Ovary (tissue), 9 donors: ENCODE data around the gene U2SURP. TPM values are rescaled to one million over a fixed set of nuclear protein-coding genes. Genes with fewer than 3 reads are reported as not detected.

Experiments
- DNase-seq, 5 donors: peaks; one replicate each; pipeline ENCODE4 v3.0.0-alpha.2; 2019 to 2020
- H3K27ac ChIP-seq, 2 donors: fragments of 200-600 bp; one replicate each; pipeline versions ENCODE4 v1.5.1 to v1.8.0; 2019 to 2022
- H3K27me3 ChIP-seq: fragments of 200-600 bp; one replicate; pipeline ENCODE4 v1.8.0; 2022
- H3K36me3 ChIP-seq: fragments of 200-600 bp; sonication (generic); one replicate; pipeline ENCODE4 v1.5.1; 2019
- H3K4me1 ChIP-seq: one replicate; pipeline ENCODE4 v1.8.1; 2013; ENCODE audit warnings: mild to moderate bottlenecking, moderate library complexity; ENCODE audit not compliant: insufficient read depth
- H3K4me3 ChIP-seq: fragments of 200-600 bp; sonication (generic); one replicate; pipeline ENCODE4 v1.5.1; 2017
- H3K9me3 ChIP-seq, 2 donors: fragments of 200-600 bp in 1 of 2; sonication (generic) in 1 of 2; one replicate each; pipeline versions ENCODE4 v1.5.1 to v1.8.1; 2013 to 2019; ENCODE audit warnings: mild to moderate bottlenecking in 1 of 2, moderate library complexity in 1 of 2
- EP300 ChIP-seq: sonication (generic); formaldehyde crosslinking; IDR thresholded peaks from one replicate; pipeline ENCODE4 v1.6.1; 2017; ENCODE audit warnings: antibody characterized with exemption
- POLR2A ChIP-seq: fragments of 450-650 bp; IDR thresholded peaks from one replicate; pipeline ENCODE4 v1.6.1; 2017; ENCODE audit warnings: antibody characterized with exemption, mild to moderate bottlenecking, moderate library complexity
- WGBS, 3 donors: extraction: QIAGEN DNeasy Blood & Tissue Kit in 1 of 3; methylation state at CpG; one replicate each; pipeline versions ENCODE4 v1.1.5 to v1.1.7; 2013 to 2017; 5-methylcytosine and 5-hydroxymethylcytosine counted together
- intact Hi-C, 4 donors: fragments of 100-400 bp; cut with DNase I; formaldehyde crosslinking; loops; one replicate each; pipeline versions ENCODE4 v1.11.0 to v1.15.1; 2022 to 2023
- polyA plus RNA-seq, 2 donors: library from polyadenylated mRNA; stranded (reverse); fragments of 200-250 nt in 1 of 2; fragments of 350-450 nt in 1 of 2; fragmentation: Illumina TruSeq in 1 of 2; extraction: RNeasy Lipid Tissue Mini Kit (QIAGEN cat#74804) in 1 of 2; gene quantifications; one replicate each; pipeline ENCODE4 v1.2.3, GENCODE V29; 2013 to 2014
- total RNA-seq, 7 donors: library from RNA; depleted of rRNA in 2 of 7; stranded (reverse); fragments of >200 nt in 2 of 7; fragmentation: NEBNext Ultra II Directional in 3 of 7; extraction: Animal tissue kit (Norgen Biotek cat#: 25700) in 3 of 7; gene quantifications; one replicate each; pipeline versions ENCODE4 v1.1.0 to v1.2.4, GENCODE V29; 2016 to 2023
- TF ChIP-seq, protein P1 (sequence below), 3 donors: fragments of 450-650 bp in 2 of 3; fragments of 200-600 bp in 1 of 3; IDR thresholded peaks; one replicate each; pipeline versions ENCODE4 v1.5.1 to v1.8.0; 2016 to 2022; ENCODE audit warnings: antibody characterized with exemption in 3 of 3, mild to moderate bottlenecking in 1 of 3
- donor health status: DM: no; HTN: no; CAD: no; lungs with moderate emphysema.
- donor health status: DM: no; HTN: no; CAD: no.
- donor health status: Bipolar disorder and iron deficiency.
- donor health status: DM: yes; HTN: yes; CAD: no.
- donor health status: DM: no; HTN: no; CAD: no.
- donor health status: DM: yes; HTN: yes; CAD: no.

Gene U2SURP
- total and polyA plus RNA-seq, 9 donors: 32.3 to 117 (median 92.5) TPM

DNA sequence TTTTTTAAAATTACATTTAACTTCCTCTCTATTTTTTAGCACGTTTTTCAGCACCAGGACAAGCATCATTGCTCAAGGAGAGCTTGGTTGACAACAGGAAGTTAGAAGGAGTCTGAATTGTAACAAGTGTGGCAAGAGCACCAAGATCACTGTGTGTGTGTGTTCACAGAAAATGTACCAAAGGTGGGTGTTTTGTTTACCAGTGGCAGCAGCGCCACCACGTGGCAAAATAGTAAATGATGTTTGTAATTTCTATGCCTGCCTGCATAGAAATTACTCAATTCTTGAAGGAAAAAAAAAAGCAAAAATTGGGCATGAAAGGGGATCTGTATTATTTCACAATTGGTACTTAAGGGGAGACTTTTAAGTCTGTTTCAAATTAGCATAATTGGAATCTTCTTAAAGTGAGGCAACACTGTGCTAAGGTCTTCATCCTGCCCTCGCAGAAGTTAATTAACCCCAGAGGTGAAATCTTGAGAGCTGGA is 7.4 kb upstream of the U2SURP start:
- 12 to 14% (median 13%) methylated on average over 4 of the region's 4 CpGs for WGBS, 3 donors
- Histone ChIP-seq H3K4me1 (no peaks in the 10 kb centered on the region), H3K4me3 (no peak overlapping the region), H3K9me3 (no peaks in the 10 kb centered on the region), H3K27me3 (no peaks in the 10 kb centered on the region), H3K36me3 (no peaks in the 10 kb centered on the region), H3K27ac (no peak overlapping the region)
- TF ChIP-seq, protein P1, sequence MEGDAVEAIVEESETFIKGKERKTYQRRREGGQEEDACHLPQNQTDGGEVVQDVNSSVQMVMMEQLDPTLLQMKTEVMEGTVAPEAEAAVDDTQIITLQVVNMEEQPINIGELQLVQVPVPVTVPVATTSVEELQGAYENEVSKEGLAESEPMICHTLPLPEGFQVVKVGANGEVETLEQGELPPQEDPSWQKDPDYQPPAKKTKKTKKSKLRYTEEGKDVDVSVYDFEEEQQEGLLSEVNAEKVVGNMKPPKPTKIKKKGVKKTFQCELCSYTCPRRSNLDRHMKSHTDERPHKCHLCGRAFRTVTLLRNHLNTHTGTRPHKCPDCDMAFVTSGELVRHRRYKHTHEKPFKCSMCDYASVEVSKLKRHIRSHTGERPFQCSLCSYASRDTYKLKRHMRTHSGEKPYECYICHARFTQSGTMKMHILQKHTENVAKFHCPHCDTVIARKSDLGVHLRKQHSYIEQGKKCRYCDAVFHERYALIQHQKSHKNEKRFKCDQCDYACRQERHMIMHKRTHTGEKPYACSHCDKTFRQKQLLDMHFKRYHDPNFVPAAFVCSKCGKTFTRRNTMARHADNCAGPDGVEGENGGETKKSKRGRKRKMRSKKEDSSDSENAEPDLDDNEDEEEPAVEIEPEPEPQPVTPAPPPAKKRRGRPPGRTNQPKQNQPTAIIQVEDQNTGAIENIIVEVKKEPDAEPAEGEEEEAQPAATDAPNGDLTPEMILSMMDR (IDR thresholded peaks at IDR 0.05): peak in 2 of 3 donors; percentile 23 to 39
- no peak for TF ChIP-seq POLR2A
- TF ChIP-seq EP300: no peak
- DNase-seq: peak; percentile 19 to 69 (median 52)
- intact Hi-C loops: loop anchor here in 2 of 4 donors (5.0 to 10.0 kb wide), 3 partner anchors 167 to 419 kb away; partner anchors contain the start of gene ATR (in 1 of the 2)

DNA sequence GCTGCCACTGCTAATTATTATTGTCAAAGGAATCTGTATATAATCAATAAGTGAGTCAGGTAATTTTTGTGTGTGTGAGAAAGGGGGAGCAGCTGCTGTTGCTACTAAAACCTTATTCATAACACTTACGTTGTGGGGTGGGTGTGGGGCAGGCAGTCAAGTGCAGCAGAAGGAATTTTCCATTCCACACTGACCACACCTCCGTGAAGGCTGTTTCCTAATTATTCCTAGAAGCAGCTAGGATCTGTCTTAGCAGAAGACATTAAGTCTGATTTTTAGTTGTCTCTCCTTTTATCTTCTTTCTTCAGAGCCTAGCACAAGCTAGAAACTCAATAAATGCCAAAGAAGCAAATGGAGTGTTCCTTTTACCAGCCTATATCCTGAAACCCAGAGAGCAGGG is 4.0 kb upstream of the U2SURP start:
- Histone ChIP-seq H3K4me1 (peaks cover 6% of the 10 kb centered on the region), H3K36me3 (no peaks in the 10 kb centered on the region), H3K27ac (no peak overlapping the region), H3K27me3 (no peaks in the 10 kb centered on the region), H3K4me3 (no peak overlapping the region), H3K9me3 (no peaks in the 10 kb centered on the region)
- intact Hi-C loops: loop anchor here in 2 of 4 donors (10.0 kb wide), 2 partner anchors 413 to 423 kb away; partner anchors contain the start of gene ATR (in 1 of the 2)
- TF ChIP-seq EP300: no peak
- TF ChIP-seq, protein P1 (IDR thresholded peaks at IDR 0.05): no peak
- TF ChIP-seq POLR2A: no peak
- DNase-seq: no peak
- WGBS, 3 donors: 27 to 30% (median 29%) methylated on average over 2 of the region's 2 CpGs

GRCh38 chr3:142998439-142998838 is 2.9 kb upstream of the U2SURP start:
- no peak for TF ChIP-seq POLR2A
- TF ChIP-seq, protein P1 (IDR thresholded peaks at IDR 0.05): no peak
- no peak for TF ChIP-seq EP300
- Histone ChIP-seq H3K36me3 (no peaks in the 10 kb centered on the region), H3K4me1 (peaks cover 6% of the 10 kb centered on the region), H3K9me3 (no peaks in the 10 kb centered on the region), H3K27me3 (no peaks in the 10 kb centered on the region), H3K4me3 (no peak overlapping the region), H3K27ac (no peak overlapping the region)
- intact Hi-C loops: loop anchor here in 2 of 4 donors (10.0 kb wide), 2 partner anchors 414 to 424 kb away; partner anchors contain the start of gene ATR (in 1 of the 2)
- WGBS, 3 donors: 61 to 69% (median 63%) methylated on average over 3 of the region's 3 CpGs
- DNase-seq: no peak

DNA sequence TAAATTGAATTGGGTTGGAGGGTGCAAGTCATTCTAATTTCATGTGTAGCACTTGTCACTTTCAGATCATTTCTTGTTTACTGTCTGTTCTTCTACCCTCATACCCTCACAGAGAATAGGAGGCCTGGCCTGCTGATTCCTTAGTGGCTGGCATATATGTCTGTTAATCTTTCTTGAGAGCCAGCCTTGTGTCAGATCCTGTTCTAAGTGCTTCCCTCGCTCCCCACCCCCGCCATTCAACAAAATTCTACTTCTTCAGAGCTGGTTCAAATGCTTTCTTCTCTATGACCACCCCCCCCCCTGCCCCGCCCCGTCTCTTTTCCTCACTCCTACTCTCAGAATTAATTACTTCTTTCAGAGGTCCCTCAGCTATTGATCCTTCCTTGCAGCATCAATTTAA is 1.5 kb upstream of the U2SURP start:
- no peak overlapping the region for H3K4me3 ChIP-seq
- TF ChIP-seq POLR2A (no peak), EP300 (no peak)
- TF ChIP-seq, protein P1 (IDR thresholded peaks at IDR 0.05): no peak
- no peaks in the 10 kb centered on the region for H3K36me3 ChIP-seq
- H3K9me3 ChIP-seq: no peaks in the 10 kb centered on the region
- H3K27ac ChIP-seq: no peak overlapping the region
- peaks cover 7% of the 10 kb centered on the region for H3K4me1 ChIP-seq
- H3K27me3 ChIP-seq: no peaks in the 10 kb centered on the region
- WGBS, 3 donors: 70 to 85% (median 77%) methylated on average over 4 of the region's 4 CpGs
- intact Hi-C loops: loop anchor here in 2 of 4 donors (10.0 kb wide), 2 partner anchors 415 to 425 kb away; partner anchors contain the start of gene ATR (in 1 of the 2)
- DNase-seq: no peak
